HG03460 (cell line): Measurements from ENCODE around the gene CHEK1.
"Not testable (repeated sequence)": the region's sequence is repeated elsewhere in the genome, so short reads cannot be mapped to it uniquely, and the experiment has no call there.

ENCODE experiments used
- ATAC-seq: cut with Tn5 transposase; IDR thresholded peaks from one replicate; pipeline ENCODE4 v1.9.1; 2021; ENCODE audit not compliant: unreplicated experiment

The CHEK1 gene

DNA sequence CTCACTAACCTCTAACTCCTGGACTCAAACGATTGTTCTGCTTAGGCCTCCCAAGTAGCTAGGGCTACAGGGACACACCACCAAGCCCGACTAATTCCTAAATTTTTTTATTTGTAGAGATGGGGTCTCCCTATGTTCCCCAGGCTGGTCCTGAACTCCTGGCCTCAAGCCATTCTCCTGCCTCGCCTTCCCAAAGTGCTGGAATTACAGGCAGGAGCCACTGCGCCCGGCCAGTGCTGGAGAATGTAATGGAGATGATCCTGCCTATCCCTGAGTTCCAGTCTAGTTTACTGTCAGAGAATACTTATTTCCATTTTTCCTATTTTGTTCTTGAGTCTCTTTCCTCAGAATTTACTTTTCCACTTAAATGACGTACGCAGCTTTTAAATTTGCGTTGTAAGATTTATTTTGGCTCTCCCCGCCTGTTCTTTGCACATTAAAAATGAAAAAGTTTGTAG is at the start of gene CHEK1:
TSS of gene CHEK1 (plus strand) at position 408 of the 458 bp plus-strand sequence. CDS start 1,606 bp downstream, outside the sequence.
- no peak for ATAC-seq

DNA sequence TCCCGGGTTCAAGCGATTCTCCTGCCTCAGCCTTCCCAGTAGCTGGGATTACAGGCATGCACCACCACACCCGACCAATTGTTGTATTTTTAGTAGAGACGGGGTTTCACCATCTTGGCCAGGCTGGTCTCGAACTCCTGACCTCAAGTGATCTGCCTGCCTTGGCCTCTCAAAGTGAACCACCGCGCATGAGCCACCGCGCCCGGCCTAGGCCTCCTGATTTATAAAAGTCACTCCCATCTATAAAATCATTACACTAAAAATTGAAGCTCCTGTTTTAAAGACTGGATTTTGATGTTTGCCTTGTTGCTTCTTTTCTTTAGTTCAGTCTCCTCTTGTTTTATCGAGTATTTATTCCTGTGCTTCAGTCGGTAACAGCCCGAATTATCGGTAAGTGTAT is 47.8 kb upstream of the CHEK1 start:
- ATAC-seq = not testable (repeated sequence)

DNA sequence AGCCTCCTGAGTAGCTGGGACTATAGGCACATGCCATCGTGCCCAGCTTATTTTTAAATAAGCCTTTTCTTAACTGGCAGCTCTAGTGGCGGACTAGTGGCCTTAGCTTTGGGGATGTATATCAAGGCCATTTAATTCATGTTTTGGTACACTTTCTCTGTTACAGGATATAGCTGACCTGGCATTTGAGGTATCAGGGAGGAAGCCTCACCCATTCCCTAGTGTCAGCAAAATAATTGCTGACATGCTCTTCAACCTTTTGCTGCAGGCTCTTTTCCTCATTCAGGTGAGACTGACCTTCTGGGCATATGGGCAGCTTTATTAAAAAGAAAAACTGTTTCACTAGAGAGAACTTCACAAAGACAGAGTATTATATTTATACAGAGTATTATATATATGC is 46.2 kb upstream of the CHEK1 start:
- ATAC-seq = no peak

DNA sequence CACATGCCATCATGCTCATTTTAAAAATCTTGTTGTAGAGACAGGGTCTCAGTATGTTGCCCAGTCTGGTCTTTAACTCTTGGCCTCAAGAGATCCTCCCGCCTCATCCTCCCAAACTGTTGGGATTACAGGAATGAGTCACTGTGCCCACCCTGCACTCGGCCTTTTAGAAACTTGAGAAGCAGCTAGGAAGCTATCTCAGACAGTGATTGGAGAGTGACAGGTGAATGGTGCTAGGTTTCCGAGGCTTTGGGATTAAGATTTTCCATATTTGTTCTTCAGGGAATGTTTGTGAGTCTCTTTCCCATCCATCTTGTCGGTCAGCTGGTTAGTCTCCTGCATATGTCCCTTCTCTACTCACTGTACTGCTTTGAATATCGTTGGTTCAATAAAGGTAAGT is 45.2 kb upstream of the CHEK1 start:
- no peak for ATAC-seq

DNA sequence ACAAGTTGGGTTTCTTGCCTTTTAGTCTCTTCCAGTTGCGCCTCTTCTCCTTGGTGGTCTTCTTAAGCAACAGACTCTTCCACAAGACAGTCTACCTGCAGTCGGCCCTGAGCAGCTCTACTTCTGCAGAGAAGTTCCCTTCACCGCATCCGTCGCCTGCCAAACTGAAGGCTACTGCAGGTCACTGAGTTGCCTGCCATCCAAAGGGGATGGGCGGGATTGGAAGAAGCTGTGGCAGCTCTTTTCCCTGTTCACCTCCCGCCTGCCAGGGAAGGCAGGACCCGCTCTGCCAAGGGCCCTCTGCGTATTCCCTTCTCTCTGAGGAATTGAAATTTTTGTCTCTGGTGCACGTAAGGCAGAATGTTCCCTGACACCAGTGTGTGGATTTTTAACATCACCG is 41.5 kb upstream of the CHEK1 start:
- ATAC-seq = no peak

DNA sequence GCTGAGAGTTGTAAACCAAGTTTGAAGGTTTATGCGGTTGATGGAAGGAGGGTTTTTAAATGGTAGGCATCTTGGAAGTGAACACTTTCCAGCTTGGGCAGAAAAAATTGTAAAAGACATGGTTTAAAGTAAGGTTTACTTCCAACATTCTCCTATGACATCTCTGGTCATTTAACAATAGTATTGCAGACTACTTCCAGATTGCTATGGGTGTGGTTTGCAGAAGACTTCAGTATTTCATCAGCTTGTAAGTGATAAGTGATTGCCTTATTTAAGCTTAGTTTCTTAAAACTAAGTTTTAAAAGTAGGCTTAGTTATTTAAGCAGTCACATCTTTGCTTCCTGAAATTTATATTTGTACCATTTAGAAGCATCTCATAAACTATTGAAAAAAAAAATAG is 39.5 kb upstream of the CHEK1 start:
- ATAC-seq = no peak

DNA sequence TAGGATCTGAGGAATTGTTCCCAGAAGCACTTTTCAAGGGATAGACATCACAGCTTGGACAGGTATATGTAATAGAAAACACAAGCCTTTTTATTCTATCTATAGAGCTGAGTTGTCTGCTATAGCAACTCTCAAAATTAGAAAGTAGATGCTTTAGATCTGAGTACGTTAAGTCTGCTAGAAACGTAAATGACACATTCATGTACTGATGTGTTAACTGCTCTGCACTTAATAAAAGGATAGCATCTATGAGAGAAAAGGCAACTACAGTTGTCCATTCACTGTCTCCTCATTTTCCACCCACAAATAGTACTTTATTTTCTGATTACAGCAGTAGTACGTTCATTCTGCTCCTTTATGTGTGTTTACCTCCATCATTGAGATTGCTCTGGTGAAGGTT is 38.3 kb upstream of the CHEK1 start:
- no peak for ATAC-seq

DNA sequence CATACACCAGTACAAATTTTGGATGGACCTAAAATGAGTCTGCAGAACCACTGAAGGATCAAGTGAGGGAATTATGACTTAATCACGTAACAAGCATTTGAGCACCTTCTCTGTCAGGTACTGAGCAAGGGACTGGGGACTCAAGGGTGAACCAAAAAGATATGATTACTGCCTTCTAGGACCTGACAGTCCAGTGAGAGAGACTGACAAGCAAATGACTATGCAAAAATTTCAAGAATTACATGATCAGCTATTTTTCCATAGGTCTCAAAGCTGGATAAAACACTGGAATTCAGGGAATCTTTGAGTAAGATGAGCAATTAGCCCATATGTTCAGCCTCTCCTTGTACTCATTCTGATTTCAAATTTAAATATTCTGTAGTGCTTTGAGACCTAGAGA is 37.5 kb upstream of the CHEK1 start:
- ATAC-seq = no peak

DNA sequence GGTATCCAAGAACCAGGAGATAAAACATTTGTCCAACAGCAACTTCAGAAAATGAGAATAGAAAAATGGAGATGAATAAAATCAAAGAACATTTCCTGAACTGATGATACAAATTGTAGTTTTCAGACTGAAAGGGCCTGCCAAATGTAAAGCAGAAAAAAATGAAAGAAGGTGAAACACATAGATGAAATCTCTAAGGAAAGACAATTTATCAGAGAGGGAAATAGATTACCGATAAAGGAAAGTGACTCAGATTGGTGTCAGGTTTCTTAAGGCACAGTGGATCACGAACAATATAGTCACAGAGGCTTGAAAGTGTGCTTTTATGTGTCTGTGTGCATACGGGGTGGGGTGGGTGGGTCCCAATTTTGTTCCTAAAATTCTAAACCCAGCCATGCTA is 36.5 kb upstream of the CHEK1 start:
- no peak for ATAC-seq

DNA sequence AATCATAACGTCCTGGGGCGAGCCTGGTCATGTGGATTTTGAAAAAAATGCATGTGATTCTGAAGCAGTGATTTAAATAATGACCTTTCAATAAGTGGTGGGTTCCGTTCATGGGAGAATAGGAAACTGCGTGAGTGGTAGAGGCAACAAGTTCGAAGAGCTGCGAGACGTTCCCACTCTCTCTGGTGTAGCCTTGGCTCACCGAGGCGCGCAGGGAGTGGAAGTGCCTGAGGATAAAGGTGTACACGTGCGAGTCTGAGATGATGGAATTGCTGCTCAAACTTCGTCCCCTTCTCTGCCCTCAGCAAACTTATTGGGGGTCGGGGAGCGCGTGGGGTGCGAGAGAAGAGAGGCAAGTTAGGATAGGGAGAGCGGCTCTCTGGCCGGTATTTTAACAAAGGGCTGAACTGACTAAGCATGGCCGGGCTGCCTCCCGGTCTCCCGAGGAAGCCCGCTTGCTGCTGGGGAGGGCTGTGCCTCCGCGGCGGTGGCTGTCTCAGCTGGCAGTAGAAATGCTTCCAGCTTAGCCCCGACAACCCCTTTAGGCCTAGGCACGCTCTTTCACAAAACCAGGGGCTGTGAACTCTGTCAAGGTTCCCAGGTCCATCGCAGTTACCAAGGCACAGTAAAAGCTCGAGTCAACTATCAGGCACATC is 33.2 kb upstream of the CHEK1 start:
- ATAC-seq = peak; percentile 18

DNA sequence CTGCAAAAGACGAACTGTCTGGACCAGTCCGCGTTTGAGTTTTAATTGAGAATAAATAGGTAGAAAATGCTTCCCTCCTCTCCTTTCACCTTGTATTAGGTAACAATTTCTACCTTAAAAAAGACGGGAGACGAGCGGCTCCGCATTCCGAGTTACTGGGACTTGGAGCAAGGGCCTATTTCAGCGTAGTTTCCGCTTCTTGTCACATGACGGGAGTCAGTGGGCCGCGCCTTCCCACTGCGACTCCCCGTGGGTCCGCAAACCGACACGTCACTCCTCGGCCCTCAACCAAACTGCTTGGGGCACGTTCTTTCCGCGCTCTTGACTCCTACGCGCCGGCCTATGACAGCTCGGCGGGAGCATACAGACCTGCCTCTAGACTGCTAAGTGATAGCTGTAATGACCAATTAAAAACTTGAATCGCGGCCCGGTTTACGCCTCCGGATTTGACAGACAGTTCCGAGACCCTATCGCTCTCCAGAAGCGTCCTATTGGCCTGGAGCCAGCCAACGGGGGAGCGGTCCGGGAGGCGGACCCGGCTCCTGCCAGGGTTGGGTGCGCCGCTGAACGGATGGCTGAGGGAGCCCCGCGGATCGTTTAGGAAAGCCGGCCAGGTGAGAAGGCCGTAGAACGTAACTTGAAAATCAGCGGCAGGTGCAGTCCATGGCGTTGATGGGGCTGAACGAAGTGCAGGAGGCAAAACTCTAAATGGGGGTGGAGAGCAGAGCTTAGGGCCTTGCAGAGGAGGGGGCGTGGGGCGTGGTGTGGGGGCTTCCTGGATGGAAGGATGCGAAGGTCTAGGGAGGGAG is 32.5 kb upstream of the CHEK1 start, which contains the start of gene STT3A:
TSS of gene STT3A (plus strand) at position 548 of the 809 bp plus-strand sequence. CDS start 3,064 bp downstream, outside the sequence.
- ATAC-seq = peak; percentile 97

DNA sequence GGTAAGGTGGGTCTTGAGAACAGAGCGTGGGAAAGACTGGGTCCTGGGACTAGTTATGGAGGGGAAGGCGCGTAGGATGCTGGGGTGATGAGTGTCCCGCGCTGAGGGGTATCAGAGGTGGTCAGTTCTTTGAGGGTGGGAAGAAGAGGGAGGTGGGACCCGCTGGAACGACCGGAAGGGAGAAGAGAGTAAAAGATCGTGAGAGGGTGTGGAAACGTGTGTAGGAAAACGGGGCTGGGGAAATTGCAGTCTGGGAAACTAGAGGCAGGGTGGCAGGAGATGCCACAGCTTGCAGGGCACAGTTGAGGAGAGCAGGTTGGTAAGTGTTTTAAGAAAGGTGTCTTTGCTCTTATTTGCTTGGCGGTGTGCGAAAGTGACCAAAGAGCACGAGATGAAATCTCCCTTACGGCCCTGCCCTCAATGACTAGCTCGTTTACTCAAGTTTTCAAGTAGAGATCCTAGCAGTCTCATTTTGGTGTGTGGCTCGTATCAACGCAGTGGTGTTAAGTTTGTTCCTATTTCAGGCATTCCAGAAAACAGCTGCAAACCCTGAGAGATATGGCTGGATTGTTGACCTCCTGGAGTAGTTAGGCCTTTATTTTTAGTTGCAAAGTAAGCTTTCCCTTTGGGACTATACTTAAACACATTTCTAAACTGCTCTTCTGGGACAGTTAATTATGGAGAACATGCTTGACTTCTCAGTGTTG is 31.7 kb upstream of the CHEK1 start:
- ATAC-seq = no peak

DNA sequence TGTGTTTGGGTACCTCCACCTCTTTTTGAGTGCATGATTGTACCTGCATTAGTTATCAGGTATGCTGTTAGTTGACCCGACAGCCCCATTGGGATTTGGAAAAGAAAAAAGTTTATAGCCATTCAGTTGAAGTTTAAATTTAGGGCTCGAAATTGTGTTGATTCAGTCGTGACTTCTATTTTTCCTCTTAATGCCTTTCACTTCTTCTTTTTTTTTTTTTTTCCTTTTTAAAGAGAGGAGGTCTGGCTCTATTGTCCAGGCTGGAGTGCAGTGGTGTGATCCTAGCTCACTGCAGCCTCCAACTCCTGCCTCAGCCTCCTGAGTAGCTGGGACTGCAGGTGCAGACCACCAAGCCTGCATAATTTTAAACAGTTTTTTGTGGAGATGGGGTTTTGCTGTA is 30.0 kb upstream of the CHEK1 start:
- no peak for ATAC-seq

DNA sequence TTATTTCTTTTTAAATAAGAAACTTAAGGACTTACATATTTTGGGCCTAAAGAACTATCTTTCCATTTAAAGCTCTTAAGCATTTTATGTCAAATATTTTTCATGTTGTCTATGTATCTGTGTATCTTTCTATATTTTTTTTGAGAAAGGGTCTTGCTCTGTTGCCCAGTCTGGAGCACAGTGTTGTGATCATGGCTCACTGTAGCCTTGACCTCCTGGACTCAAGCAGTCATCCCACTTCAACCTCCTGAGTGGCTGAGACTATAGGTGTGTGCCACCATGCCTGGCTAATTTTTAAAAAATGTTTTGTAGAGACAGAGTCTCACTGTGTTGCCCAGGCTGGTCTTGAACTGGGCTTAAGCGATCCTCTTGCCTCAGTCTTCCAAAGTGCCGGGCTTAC is 24.3 kb upstream of the CHEK1 start:
- ATAC-seq = no peak

DNA sequence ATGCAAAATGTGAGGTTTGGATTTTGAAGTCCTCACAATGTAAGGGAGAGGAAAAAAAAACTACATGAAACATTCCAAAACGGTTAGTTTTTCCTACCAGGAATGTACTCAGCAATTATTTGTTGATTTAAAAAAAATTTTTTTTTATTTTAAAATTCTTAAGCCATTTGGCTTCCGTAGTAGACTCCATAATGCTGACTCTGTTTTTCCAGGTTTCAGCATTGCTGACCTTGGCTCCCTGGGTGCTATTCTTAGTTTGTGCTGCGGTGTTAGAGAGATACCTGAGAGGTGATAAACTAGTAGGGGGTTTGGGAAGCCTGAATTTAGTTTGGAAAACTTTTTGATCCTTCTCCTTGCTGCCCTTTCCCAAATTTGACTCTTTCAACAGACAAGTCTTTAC is 21.8 kb upstream of the CHEK1 start:
- no peak for ATAC-seq

DNA sequence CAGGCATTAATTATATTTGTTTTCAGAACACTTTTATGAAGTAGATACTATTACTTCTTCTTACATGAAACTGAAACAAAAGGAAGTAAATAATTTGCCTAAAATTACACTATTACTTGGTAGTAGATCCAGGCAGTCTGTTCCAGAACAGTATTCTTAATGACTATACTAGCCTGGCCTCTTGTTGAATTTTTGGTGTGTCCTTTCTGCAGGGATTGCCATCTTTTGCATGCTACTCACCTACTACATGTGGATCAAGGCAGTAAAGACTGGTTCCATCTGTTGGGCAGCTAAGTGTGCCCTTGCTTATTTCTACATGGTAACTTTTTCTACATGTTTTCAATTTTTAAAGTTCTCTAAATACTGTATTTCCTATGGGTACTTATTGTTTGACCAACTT is 19.5 kb upstream of the CHEK1 start:
- ATAC-seq = no peak

DNA sequence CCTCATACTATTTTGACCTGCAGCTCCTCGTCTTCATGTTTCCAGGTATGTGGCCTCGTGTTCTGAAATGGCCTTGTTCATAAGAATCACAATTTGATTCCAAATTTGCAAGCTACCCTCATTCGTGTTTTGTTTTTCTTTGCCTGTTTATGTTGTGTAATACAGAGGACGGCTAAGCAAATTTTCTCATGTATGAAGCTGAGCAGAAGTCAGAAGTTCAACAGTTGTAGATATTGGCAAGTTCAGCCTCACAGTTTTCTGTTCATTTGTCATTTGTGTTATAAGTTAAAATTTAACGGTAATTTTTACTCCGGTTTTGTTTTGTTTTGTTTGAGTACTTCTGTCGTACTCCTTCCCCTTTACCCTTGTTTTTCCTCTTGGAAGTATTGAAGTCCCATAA is 15.4 kb upstream of the CHEK1 start:
- no peak for ATAC-seq

DNA sequence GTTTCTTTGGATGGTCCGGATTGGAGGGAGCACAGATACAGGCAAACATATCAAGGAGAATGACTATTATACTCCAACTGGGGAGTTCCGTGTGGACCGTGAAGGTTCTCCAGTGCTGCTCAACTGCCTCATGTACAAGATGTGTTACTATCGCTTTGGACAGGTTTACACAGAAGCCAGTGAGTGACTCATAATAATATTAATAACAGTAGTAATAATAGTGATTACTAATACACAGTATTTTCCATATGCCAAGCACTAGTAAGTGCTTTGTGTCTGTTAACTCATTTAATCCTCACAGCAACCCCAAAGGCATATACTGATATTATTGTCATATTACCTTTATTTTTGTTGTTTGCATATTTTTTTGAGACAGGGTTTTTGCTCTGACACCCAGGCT is 6.6 kb upstream of the CHEK1 start:
- no peak for ATAC-seq

DNA sequence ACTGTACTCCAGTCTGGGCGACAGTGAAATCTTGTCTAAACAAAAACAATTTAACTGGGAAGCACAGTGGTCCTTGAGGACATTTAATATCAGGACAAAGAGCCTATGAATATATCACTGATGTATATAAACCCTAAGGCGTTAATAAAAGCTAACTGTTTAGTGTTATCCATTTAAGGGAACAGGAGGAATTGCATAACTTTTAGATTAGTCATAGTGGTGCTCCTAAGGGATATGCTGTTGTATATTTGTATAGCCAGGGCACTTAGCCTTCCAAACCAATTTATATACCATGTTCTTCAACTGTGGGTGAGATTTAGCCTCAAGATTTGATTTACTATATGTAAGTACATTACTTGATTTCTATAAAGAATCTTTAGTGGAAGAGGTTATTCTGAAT is 3.0 kb upstream of the CHEK1 start:
- ATAC-seq = no peak

DNA sequence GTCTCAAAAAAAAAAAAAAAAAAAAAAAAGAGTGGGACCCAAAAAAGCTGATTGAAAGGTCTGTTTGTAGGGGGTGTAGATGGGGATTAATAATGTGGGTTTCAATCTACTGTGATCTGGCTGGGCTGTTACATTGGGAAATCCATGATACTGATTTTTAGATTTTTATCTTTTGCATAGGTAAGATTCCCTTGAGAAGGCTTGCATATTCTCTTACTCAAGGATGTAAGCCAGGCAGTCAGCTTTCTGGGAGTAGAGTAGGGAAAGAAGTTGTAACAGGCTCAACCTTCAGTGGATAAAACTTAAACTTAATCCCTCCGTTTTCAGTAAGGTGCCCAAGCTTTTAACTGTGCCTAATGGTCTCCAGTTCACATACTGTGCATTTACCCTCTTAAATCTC is 1.9 kb upstream of the CHEK1 start:
- no peak for ATAC-seq

DNA sequence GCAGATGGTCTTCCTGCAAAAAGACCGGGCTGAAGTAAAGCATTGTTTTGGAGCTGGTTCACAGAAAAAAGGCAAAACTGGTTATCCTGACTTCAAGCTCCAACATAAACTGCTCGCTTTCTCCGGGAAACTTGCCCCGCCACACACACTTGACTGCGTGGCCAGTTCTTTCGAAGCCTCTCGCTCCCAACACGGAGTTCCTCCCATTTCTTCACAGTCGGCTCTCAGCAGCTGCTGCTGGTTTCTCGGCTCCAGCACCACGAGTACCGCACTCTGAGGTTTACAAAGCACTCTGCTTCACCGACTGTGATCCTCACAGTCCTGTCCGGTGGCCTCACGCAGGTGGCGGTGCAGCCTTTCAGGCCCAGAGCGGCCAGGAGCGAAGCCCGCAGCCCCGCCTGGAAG is 264 bp downstream of the CHEK1 start:
- ATAC-seq = no peak
